ENCODE results near the gene ARHGAP44.

GRCh38 chr17:12759090-12759489, 30.2 kb upstream of the ARHGAP44 start:
- TF ChIP-seq YY1 (IDR thresholded peaks at IDR 0.05; ENCODE audit: insufficient read depth, insufficient read length) (no peak), SUZ12 (IDR thresholded peaks at IDR 0.05; ENCODE audit: extremely low read depth, insufficient read depth, insufficient read length) (no peak), ZNF274 (IDR thresholded peaks at IDR 0.05; ENCODE audit: low read depth, low read length) (no peak)
